Activated CD8-positive, alpha-beta T cell treated with anti-CD3 and anti-CD28 coated beads, Interleukin-2, amount 10 ng/mL, durations not matched to agents 7 days and 5 days (primary cell): ENCODE data around the gene HNRNPAB. TPM values are rescaled to one million over a fixed set of nuclear protein-coding genes. Genes with fewer than 3 reads are reported as not detected.

Experiments used
- ATAC-seq: fragments of 150-1000 bp; cut with Tn5 transposase; one replicate; pipeline ENCODE4 v1.10.0; 2021; ENCODE audit warnings: moderate library complexity
- CTCF ChIA-PET: fragments of 350-600 bp; sonication (Branson Sonifier 250); formaldehyde crosslinking; loops from one replicate; lab custom pipeline; 2021; ENCODE audit warnings: antibody characterized with exemption; lab: Charles Lee
- POLR2A ChIA-PET: fragments of 350-600 bp; sonication (Branson Sonifier 250); formaldehyde crosslinking; loops from one replicate; lab custom pipeline; 2021; ENCODE audit warnings: antibody characterized with exemption; lab: Charles Lee
- DNase-seq: peaks from one replicate; pipeline ENCODE4 v3.0.0-alpha.2; 2020
- H3K27ac Mint-ChIP-seq: one replicate; pipeline ENCODE4 v1.8.0; 2021; ENCODE audit warnings: mild to moderate bottlenecking, mixed read lengths
- H3K27me3 Mint-ChIP-seq: one replicate; pipeline ENCODE4 v1.8.0; 2021; ENCODE audit warnings: low read depth, mixed read lengths
- H3K36me3 Mint-ChIP-seq: one replicate; pipeline ENCODE4 v1.8.0; 2021; ENCODE audit warnings: low read depth, mixed read lengths
- H3K4me1 Mint-ChIP-seq: one replicate; pipeline ENCODE4 v1.8.0; 2021; ENCODE audit warnings: low read depth, mixed read lengths
- H3K4me3 Mint-ChIP-seq: one replicate; pipeline ENCODE4 v1.8.0; 2021; ENCODE audit warnings: mild to moderate bottlenecking, mixed read lengths
- H3K9me3 Mint-ChIP-seq: one replicate; pipeline ENCODE4 v1.8.0; 2022; ENCODE audit warnings: mixed read lengths; ENCODE audit not compliant: insufficient read depth
- total RNA-seq, 2 experiments: library from RNA; stranded (reverse); gene quantifications; one replicate each; pipeline ENCODE4 v1.2.3, GENCODE V29; 2021

Gene HNRNPAB
- total RNA-seq = 100 to 1,000 TPM; 335 to 336 TPM

DNA sequence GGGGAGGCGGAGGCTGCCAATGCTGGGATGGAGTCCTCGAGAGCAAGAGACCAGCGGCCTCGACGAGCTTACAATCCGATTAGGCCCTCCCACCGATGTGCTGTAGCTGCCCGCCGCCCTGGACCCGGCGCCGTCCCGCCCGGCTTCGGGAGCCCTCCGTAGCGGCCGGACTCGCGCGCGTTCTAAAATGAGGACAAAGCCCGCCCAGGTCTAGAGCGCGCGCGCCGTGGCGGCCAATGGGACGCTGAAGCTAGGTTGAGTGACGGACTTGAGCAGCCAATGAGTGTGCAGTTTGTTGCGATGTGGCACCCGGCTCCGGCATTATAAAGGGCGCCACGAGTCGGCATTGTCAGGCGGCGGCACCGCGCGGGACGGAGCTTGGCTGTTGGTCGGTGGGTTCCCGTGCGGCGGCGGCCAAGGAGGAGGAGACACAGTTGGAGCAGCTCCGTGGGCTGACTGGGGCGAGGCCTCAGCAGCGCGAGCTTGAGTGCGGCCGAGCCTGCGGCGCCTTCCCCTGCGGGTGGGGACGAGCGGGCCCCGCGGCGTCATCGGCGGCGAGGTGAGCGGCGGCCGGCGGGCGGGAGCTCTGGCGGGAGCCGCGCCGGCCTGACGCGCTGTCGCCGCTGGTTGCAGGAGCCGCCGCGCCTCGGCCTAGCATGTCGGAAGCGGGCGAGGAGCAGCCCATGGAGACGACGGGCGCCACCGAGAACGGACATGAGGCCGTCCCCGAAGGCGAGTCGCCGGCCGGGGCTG is at the start of gene HNRNPAB:
TSS of gene HNRNPAB (plus strand) at position 352 of the 753 bp plus-strand sequence. CDS start at position 657, 305 bp downstream.
- CTCF ChIA-PET = interaction anchor here (0.9 to 1.5 kb wide), 3 partner anchors 30 to 84 kb away, joined by 3 to 6 read pairs (median 4); no protein-coding TSS in a partner anchor
- POLR2A ChIA-PET = interaction anchor here (0.6 to 3.9 kb wide), 22 partner anchors 9 to 1419 kb away, joined by 3 to 21 read pairs (median 4); partner anchors contain the start of genes HNRNPH1, NHP2 and TMED9
- H3K9me3 Mint-ChIP-seq = no peaks in the 10 kb centered on the region
- H3K4me1 Mint-ChIP-seq = peaks cover 38% of the 10 kb centered on the region
- peak within 1 kb of the TSS; percentile 99 for H3K27ac Mint-ChIP-seq
- peaks cover 43% of the 10 kb centered on the region for H3K36me3 Mint-ChIP-seq
- ATAC-seq (peak; percentile 79), DNase-seq (peak; percentile 96)
- H3K27me3 Mint-ChIP-seq = peaks cover 2% of the 10 kb centered on the region
- H3K4me3 Mint-ChIP-seq = peak within 1 kb of the TSS; percentile 96

DNA sequence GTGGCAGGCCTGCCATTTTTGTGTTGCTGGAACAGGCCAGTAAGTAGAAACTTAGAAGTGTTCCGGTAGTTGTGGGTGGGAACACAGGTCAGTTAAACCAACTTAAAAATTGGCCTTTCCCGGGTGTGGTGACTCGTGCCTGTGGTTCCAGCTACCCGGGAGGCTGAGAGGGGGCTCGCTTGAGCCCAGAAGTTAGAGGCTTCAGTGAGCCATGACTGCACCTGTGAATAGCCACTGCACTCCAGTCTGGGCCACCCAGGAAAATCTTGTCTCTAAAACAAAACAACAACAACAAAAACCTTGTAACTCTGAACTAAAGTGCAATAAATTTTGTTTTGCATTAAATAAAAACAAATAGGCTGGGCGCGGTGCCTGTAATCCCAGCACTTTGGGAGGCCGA is 49.3 kb upstream of the HNRNPAB start:
- peaks cover 29% of the 10 kb centered on the region for H3K4me1 Mint-ChIP-seq
- ATAC-seq (no peak), DNase-seq (no peak)
- ChIA-PET CTCF (interaction anchor here (1.1 to 7.4 kb wide), 4 partner anchors 9 to 79 kb away, joined by 5 to 83 read pairs (median 8); no protein-coding TSS in a partner anchor), POLR2A (no interaction called here)
- H3K9me3 Mint-ChIP-seq = no peaks in the 10 kb centered on the region
- H3K36me3 Mint-ChIP-seq = peaks cover 17% of the 10 kb centered on the region
- no peaks in the 10 kb centered on the region for H3K27me3 Mint-ChIP-seq
- no peak overlapping the region for H3K4me3 Mint-ChIP-seq
- no peak overlapping the region for H3K27ac Mint-ChIP-seq

DNA sequence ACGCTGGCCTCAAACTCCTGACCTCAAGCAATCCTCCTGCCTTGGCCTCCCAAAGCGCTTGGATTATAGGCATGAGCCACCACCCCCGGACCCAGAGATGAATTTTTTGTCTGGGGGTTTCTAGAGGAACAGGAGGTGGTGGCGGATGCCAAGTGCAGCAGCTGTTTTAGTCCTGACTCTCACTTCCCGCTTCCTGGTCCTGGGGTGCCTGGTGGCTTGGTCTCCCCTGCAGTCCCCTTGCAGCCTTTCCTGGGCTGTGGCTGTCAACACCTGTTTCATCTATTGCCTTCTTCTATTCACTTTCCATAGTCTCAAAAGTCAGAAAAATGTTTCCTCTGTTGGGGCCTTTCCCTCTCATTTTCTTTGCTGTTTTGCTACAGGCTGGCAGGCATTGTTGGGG is 44.2 kb upstream of the HNRNPAB start:
- Mint-ChIP-seq H3K36me3 (no peaks in the 10 kb centered on the region), H3K4me1 (peaks cover 10% of the 10 kb centered on the region), H3K27ac (no peak overlapping the region), H3K4me3 (no peak overlapping the region), H3K27me3 (peaks cover 8% of the 10 kb centered on the region), H3K9me3 (no peaks in the 10 kb centered on the region)
- ChIA-PET POLR2A (no interaction called here), CTCF (no interaction called here)
- ATAC-seq (no peak), DNase-seq (no peak)

DNA sequence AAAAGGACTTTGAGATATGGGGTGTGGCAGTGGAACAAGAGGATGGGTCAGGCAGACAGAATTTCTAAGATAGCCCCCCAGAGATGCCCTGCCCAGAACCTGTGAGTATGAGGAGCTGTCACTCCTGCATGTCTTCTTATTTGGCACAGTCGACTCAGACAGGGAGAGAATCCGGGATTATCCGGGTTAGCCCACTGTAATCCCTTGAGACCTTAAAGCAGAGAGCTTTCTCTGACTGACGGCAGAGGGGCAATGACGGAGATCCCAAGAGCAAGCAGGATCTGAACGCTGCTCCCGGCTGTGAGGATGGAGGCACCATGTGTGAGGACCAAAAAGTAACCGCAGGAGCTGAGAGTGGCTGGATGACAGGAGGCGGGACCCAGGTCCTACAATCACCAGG is 41.9 kb upstream of the HNRNPAB start:
- Mint-ChIP-seq H3K4me1 (peaks cover 10% of the 10 kb centered on the region), H3K27ac (no peak overlapping the region), H3K9me3 (no peaks in the 10 kb centered on the region), H3K36me3 (no peaks in the 10 kb centered on the region), H3K27me3 (peaks cover 9% of the 10 kb centered on the region), H3K4me3 (no peak overlapping the region)
- DNase-seq = no peak
- POLR2A ChIA-PET = interaction anchor here (0.6 to 1.0 kb wide), 3 partner anchors 9 to 87 kb away, joined by 3 to 4 read pairs (median 4); partner anchors contain the start of gene NHP2
- no peak for ATAC-seq
- CTCF ChIA-PET = interaction anchor here (0.9 to 3.2 kb wide), 4 partner anchors 9 to 86 kb away, joined by 3 to 45 read pairs (median 8); partner anchors contain the start of gene NHP2

DNA sequence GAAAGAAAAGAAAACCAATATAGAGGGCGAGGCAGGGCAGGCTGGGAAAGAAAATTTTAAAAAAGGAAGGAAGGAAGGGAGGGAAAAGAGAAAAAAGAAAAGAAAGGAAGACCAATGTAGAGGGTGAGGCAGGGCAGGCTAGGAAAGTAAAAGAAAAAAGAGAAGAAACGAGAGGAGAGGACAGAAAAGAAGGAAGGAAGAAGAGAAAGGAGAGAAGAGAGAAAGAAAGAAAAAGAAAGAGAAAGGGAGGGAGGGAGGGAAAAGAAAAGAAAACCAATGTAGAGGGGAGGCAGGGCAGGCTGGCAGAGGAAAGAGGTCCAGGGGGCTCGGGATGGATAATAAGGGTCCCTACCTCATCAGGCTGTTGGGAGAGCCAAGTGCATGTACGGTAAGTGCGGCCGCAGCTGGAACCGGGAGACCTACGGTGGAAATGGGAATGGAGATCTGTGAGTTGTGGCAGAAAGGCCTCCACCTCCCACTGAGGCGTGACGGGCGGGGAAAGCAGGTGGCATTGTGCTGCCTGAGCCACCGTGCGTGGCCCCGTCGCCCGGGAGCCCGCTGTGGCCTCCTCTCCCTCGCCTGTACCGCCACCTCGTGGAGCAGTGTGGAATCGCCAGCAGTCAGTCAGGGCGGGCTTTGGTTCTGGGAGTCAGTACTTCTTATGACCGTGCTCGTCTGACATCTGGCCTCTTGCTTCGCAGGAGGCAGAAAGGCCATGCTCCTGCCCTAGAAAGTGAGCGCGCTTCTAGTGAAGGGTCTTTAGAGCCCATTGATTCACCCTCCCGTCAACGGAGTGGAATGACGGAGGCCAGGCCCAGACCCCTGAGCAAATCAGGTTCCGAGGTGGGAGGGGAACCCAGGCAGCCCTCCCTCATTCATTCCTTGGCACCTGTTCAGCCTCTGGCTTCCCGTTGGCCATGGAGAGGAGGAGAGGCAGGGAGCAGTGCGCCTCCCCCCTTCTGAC is 40.3 kb upstream of the HNRNPAB start:
- H3K4me1 Mint-ChIP-seq = peaks cover 10% of the 10 kb centered on the region
- no peaks in the 10 kb centered on the region for H3K9me3 Mint-ChIP-seq
- DNase-seq (peak; percentile 93), ATAC-seq (peak; percentile 99)
- CTCF ChIA-PET = interaction anchor here (0.6 to 3.2 kb wide), 5 partner anchors 10 to 103 kb away, joined by 3 to 45 read pairs (median 4); no protein-coding TSS in a partner anchor
- no peak overlapping the region for H3K27ac Mint-ChIP-seq
- H3K36me3 Mint-ChIP-seq = no peaks in the 10 kb centered on the region
- POLR2A ChIA-PET = no interaction called here
- peak overlapping the region; percentile 6 for H3K4me3 Mint-ChIP-seq
- H3K27me3 Mint-ChIP-seq = peaks cover 12% of the 10 kb centered on the region

DNA sequence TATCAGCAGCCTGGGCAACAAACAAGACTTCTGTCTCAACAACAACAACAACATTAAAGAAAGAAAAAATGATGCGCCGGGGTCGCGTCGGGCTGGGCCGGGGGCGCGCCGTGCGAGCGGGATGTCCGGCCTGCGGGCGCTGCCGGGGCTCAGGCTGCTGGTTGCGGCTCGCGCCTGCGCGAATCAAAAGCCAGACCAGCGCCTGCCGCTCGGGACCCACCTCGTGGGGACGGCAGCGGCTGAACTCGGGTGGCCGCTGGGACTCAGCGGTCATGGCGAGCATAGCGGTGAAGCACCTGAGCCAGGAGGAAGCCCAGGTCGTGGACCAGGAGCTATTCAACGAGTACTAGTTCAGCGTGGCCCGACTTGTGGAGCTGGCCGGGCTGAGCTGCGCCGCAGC is 38.8 kb upstream of the HNRNPAB start:
- no peak for DNase-seq
- Mint-ChIP-seq H3K27ac (no peak overlapping the region), H3K4me3 (no peak overlapping the region), H3K36me3 (no peaks in the 10 kb centered on the region), H3K4me1 (peaks cover 10% of the 10 kb centered on the region), H3K9me3 (no peaks in the 10 kb centered on the region), H3K27me3 (peaks cover 17% of the 10 kb centered on the region)
- no peak for ATAC-seq
- CTCF ChIA-PET = interaction anchor here (1.4 to 1.5 kb wide), 2 partner anchors 45 to 90 kb away, joined by 4 to 11 read pairs; no protein-coding TSS in a partner anchor
- POLR2A ChIA-PET = no interaction called here

DNA sequence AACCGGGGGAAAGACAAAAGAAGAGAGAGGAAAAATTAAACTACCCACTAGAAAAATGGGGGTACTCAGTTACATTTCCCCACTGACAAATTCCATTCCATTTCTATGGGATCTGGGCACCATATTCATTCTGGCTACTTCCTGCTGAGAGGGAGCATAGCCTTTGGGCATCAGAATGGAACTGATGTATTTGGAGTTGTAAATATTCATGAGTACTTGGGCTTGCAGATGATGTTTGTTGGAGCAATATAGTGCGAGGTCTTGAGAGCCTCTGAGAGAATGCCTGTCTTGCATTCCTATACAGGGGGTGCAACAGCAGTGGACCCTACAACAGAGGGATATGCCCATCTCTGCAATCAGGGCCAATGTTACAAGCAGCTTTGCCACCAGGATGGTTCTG is 33.9 kb upstream of the HNRNPAB start:
- H3K4me1 Mint-ChIP-seq = no peaks in the 10 kb centered on the region
- no peaks in the 10 kb centered on the region for H3K36me3 Mint-ChIP-seq
- DNase-seq (no peak), ATAC-seq (no peak)
- ChIA-PET POLR2A (no interaction called here), CTCF (interaction anchor here (1.3 kb wide), 1 partner anchor 95 kb away, joined by 6 read pairs; no protein-coding TSS in a partner anchor)
- no peaks in the 10 kb centered on the region for H3K9me3 Mint-ChIP-seq
- H3K27ac Mint-ChIP-seq = no peak overlapping the region
- peaks cover 8% of the 10 kb centered on the region for H3K27me3 Mint-ChIP-seq
- no peak overlapping the region for H3K4me3 Mint-ChIP-seq

DNA sequence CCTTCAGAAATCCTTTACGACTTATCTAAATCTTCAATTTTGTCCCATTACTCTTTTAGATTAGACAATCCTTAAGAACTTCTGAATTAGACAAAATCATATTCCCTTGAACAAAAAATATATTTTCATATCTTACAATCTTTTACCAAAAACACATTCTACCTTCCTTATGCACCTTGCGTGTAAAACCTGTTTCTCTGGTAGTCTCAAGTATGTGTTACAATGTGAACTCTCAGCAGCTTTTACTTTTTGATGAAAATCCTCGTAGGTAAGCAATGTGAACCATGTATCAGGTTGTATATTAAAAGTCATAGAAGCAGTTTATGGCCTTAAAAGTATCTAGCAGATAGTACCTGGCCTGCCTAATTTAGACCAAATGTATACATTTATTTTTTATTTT is 29.9 kb upstream of the HNRNPAB start:
- H3K4me1 Mint-ChIP-seq = no peaks in the 10 kb centered on the region
- ChIA-PET POLR2A (no interaction called here), CTCF (interaction anchor here (1.1 to 1.2 kb wide), 2 partner anchors 26 to 99 kb away, joined by 3 read pairs; no protein-coding TSS in a partner anchor)
- no peaks in the 10 kb centered on the region for H3K36me3 Mint-ChIP-seq
- ATAC-seq = no peak
- DNase-seq = no peak
- peaks cover 2% of the 10 kb centered on the region for H3K27me3 Mint-ChIP-seq
- H3K27ac Mint-ChIP-seq = no peak overlapping the region
- H3K4me3 Mint-ChIP-seq = no peak overlapping the region
- no peaks in the 10 kb centered on the region for H3K9me3 Mint-ChIP-seq

DNA sequence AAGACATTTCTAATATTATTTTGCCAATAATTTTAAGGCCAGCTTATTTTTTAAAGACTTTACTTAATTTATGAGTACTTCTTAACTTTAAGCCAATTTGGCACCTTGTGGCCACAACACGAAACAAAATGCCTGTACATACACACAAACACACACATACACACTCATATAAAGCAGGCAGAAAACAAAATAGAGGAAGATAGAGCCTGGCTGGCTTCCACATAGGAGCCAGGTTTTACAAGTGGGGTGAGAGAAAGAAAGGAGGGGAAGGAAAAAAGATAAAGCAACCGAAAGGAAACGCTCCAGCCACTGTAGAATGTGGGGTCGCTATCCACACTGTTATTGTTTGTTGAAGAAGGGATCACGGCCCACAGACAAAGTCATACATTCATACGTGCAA is 27.5 kb upstream of the HNRNPAB start:
- Mint-ChIP-seq H3K4me3 (no peak overlapping the region), H3K36me3 (no peaks in the 10 kb centered on the region), H3K4me1 (no peaks in the 10 kb centered on the region), H3K27me3 (no peaks in the 10 kb centered on the region), H3K27ac (no peak overlapping the region), H3K9me3 (no peaks in the 10 kb centered on the region)
- DNase-seq (no peak), ATAC-seq (no peak)
- POLR2A ChIA-PET = no interaction called here
- CTCF ChIA-PET = no interaction called here

DNA sequence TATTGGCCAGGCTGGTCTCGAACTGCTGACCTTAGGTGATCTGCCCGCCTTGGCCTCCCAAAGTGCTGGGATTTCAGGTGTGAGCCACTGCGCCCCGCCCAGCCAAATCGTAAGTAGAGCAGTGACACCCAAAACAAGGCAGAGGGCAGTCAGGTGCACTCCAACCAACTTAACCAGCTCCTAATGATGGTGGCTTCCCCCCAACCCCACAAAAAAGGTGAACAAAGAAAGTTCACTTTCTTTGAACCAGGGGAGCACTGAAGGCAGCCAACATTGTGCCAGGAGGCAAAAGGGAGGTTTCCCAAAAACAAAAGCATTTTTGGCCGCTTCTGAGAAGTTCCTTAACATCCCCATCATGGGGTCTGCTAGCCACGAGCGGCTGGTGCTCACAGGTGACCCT is 26.8 kb upstream of the HNRNPAB start:
- Mint-ChIP-seq H3K9me3 (no peaks in the 10 kb centered on the region), H3K4me1 (peaks cover 8% of the 10 kb centered on the region), H3K36me3 (no peaks in the 10 kb centered on the region), H3K27me3 (no peaks in the 10 kb centered on the region), H3K27ac (no peak overlapping the region), H3K4me3 (no peak overlapping the region)
- DNase-seq (no peak), ATAC-seq (no peak)
- ChIA-PET CTCF (no interaction called here), POLR2A (no interaction called here)

DNA sequence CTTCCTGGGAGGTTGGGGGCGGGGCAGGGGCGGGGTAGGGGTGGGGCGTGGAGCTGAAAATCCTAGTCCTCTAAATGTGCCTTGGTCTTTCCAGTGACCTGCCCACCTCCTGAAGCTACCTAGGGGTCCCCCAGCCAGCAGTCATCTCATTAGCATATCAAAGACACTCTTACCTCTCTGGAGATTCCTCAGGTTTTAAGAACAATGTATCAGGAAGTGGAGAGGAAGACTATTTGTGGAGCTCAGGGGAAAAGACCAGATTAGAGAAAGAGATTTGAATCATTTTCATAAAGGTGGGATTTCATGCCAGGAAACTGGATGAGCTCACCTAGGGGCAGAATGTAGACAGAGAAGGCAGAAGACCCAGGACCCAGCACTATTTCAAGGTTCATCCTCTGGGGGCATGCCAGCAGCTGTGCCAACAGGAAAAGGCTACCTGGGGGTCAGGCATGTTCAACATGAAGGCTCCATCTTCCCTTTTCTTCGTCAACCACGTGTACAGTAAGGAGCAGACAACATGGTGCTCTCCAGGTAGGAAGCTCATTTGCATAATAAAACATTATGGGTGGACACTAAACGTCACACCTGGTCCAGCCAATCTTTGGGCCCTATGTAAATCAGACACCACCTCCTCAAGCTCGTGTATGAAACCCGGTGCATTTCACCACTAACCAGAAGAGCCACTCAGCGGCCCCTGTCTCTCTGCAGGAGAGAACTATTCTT is 24.0 kb upstream of the HNRNPAB start:
- Mint-ChIP-seq H3K36me3 (no peaks in the 10 kb centered on the region), H3K27ac (no peak overlapping the region), H3K9me3 (no peaks in the 10 kb centered on the region), H3K4me3 (no peak overlapping the region), H3K4me1 (peaks cover 9% of the 10 kb centered on the region), H3K27me3 (no peaks in the 10 kb centered on the region)
- ATAC-seq (no peak), DNase-seq (no peak)
- ChIA-PET POLR2A (interaction anchor here (0.7 to 1.1 kb wide), 2 partner anchors 24 to 917 kb away, joined by 3 to 4 read pairs; partner anchors contain the start of gene HNRNPAB), CTCF (interaction anchor here (3.4 kb wide), 1 partner anchor 105 kb away, joined by 12 read pairs; no protein-coding TSS in a partner anchor)
